Psoas muscle (tissue), 8 donors: ENCODE data around the gene C11orf71. TPM values are rescaled to one million over a fixed set of nuclear protein-coding genes. Genes with fewer than 3 reads are reported as not detected.

Source experiments
- ATAC-seq, 4 donors: fragments of 200-7000 bp; cut with Tn5 transposase; one replicate each; pipeline ENCODE4 v1.9.1; 2020; ENCODE audit warnings: moderate library complexity in 3 of 4, mild to moderate bottlenecking in 2 of 4
- DNase-seq, 2 donors: peaks; one replicate each; pipeline ENCODE4 v3.0.0-alpha.2; 2020
- H3K27ac ChIP-seq: fragments of 200-600 bp; one replicate; pipeline ENCODE4 v1.8.0; 2022
- H3K27me3 ChIP-seq, 3 donors: fragments of 200-600 bp in 1 of 3; one replicate each; pipeline versions ENCODE4 v1.6.1 to v1.8.0; 2013 to 2022; ENCODE audit warnings: low read length in 2 of 3, mild to moderate bottlenecking in 2 of 3, moderate library complexity in 1 of 3; ENCODE audit not compliant: insufficient read depth in 3 of 3
- H3K36me3 ChIP-seq, 2 donors: fragments of 200-600 bp in 1 of 2; one replicate each; pipeline versions ENCODE4 v1.6.1 to v1.8.0; 2013 to 2022; ENCODE audit warnings: low read depth in 1 of 2, mild to moderate bottlenecking in 1 of 2, moderate library complexity in 1 of 2; ENCODE audit not compliant: insufficient read depth in 1 of 2
- H3K4me1 ChIP-seq: fragments of 200-600 bp; one replicate; pipeline ENCODE4 v1.8.0; 2022
- H3K4me3 ChIP-seq: fragments of 200-600 bp; one replicate; pipeline ENCODE4 v1.8.0; 2022; ENCODE audit warnings: mild to moderate bottlenecking
- H3K9me3 ChIP-seq: fragments of 200-600 bp; one replicate; pipeline ENCODE4 v1.8.0; 2022
- WGBS, 3 donors: extraction: QIAGEN DNeasy Blood & Tissue Kit; methylation state at CpG; one replicate each; pipeline versions ENCODE4 v1.1.6 to v1.1.7; 2013; 5-methylcytosine and 5-hydroxymethylcytosine counted together
- intact Hi-C, 2 donors: fragments of 100-400 bp; cut with DNase I; formaldehyde crosslinking; loops; one replicate each; pipeline versions ENCODE4 v1.11.0 to v1.14.2; 2022
- polyA plus RNA-seq, 3 donors: library from polyadenylated mRNA; stranded (reverse); fragments of 200-250 nt; gene quantifications; one replicate each; pipeline ENCODE4 v1.2.3, GENCODE V29; 2013
- total RNA-seq, 4 donors: library from RNA; stranded (reverse); fragmentation: NEBNext Ultra II Directional in 2 of 4; extraction: Animal tissue kit (Norgen Biotek cat#: 25700) in 2 of 4; gene quantifications; one replicate each; pipeline versions ENCODE4 v1.2.1 to v1.2.4, GENCODE V29; 2021 to 2023
- TF ChIP-seq, protein P1 (sequence below): fragments of 200-600 bp; IDR thresholded peaks from one replicate; pipeline ENCODE4 v1.8.0; 2022; ENCODE audit warnings: antibody characterized with exemption
- donor health status: healthy with polysubstance abuse.
- donor health status: DM: no; HTN: no; CAD: no; lungs with moderate emphysema.
- donor health status: Bipolar disorder and iron deficiency.
- donor health status: healthy.
- donor health status: DM: yes; HTN: yes; CAD: no.
- donor health status: DM: no; HTN: no; CAD: no.
- donor health status: DM: no; HTN: no; CAD: no.
- donor health status: DM: yes; HTN: yes; CAD: no.

The C11orf71 gene
- total and polyA plus RNA-seq, 7 donors, result 3.4 to 18.1 (median 10.7) TPM

GRCh38 chr11:114362326-114362725 lies 38.0 kb downstream of the C11orf71 start:
- DNase-seq (no peak), ATAC-seq (no peak)
- Histone ChIP-seq H3K9me3 (no peaks in the 10 kb centered on the region), H3K4me3 (no peak overlapping the region), H3K4me1 (no peaks in the 10 kb centered on the region), H3K27me3 (no peaks in the 10 kb centered on the region), H3K36me3 (no peaks in the 10 kb centered on the region), H3K27ac (no peak overlapping the region)
- intact Hi-C loops, result no loop called here
- TF ChIP-seq, protein P1, sequence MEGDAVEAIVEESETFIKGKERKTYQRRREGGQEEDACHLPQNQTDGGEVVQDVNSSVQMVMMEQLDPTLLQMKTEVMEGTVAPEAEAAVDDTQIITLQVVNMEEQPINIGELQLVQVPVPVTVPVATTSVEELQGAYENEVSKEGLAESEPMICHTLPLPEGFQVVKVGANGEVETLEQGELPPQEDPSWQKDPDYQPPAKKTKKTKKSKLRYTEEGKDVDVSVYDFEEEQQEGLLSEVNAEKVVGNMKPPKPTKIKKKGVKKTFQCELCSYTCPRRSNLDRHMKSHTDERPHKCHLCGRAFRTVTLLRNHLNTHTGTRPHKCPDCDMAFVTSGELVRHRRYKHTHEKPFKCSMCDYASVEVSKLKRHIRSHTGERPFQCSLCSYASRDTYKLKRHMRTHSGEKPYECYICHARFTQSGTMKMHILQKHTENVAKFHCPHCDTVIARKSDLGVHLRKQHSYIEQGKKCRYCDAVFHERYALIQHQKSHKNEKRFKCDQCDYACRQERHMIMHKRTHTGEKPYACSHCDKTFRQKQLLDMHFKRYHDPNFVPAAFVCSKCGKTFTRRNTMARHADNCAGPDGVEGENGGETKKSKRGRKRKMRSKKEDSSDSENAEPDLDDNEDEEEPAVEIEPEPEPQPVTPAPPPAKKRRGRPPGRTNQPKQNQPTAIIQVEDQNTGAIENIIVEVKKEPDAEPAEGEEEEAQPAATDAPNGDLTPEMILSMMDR, result no peak
- 51 to 75% (median 57%) methylated on average over 4 of the region's 4 CpGs for WGBS, 3 donors

DNA sequence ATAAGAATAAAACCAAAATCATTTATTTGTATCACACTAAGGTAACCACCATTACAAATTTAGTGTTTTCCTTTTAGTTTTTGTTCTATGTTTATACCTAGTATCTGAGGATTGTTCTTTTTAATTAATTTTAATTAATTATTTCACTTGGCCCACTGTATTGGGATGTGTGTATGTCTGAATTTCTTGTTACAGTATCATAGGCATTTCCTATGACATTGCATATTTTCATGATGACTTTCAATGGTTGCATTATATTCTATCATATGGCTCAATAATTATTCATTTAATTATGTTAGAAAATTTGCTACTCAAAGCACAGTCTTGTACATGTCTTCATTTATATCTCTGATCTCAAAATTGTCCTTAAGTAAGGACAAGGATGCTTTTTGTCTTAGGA lies 41.0 kb downstream of the C11orf71 start:
- TF ChIP-seq, protein P1, result no peak
- Histone ChIP-seq H3K4me3 (no peak overlapping the region), H3K36me3 (no peaks in the 10 kb centered on the region), H3K27ac (no peak overlapping the region), H3K9me3 (no peaks in the 10 kb centered on the region), H3K27me3 (no peaks in the 10 kb centered on the region), H3K4me1 (no peaks in the 10 kb centered on the region)
- ATAC-seq (no peak), DNase-seq (no peak)
- intact Hi-C loops, result no loop called here

GRCh38 chr11:114358716-114359115 lies 41.6 kb downstream of the C11orf71 start:
- DNase-seq, result no peak
- H3K27ac ChIP-seq, result no peak overlapping the region
- no peak overlapping the region for H3K4me3 ChIP-seq
- H3K9me3 ChIP-seq, result no peaks in the 10 kb centered on the region
- H3K27me3 ChIP-seq, result no peaks in the 10 kb centered on the region
- H3K4me1 ChIP-seq, result no peaks in the 10 kb centered on the region
- H3K36me3 ChIP-seq, result no peaks in the 10 kb centered on the region
- ATAC-seq, result no peak
- TF ChIP-seq, protein P1, result no peak
- 42 to 43% (median 43%) methylated on average over 1 of the region's 1 CpG for WGBS, 3 donors
- intact Hi-C loops, result no loop called here

DNA sequence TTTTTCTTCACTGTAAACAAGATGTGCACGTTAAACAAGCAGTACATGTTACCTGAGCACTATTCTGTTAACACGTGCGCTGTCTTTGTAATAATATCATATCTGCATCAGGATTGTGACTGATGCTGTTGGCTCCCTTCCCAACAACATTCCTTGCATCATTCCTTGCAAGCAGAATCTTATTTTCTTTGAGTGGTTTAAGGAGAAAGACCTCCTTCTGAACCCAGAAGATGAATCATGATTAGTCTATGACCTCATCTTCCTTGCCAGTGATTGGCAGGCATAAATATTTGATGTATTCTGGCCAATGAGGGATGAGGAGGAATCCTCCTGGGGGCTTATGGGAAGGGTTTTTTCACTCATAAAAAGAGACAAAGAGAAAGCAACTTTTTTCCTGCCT lies 46.2 kb downstream of the C11orf71 start:
- ATAC-seq, result no peak
- 68 to 70% (median 68%) methylated on average over 3 of the region's 3 CpGs for WGBS, 3 donors
- no peaks in the 10 kb centered on the region for H3K36me3 ChIP-seq
- H3K9me3 ChIP-seq, result no peaks in the 10 kb centered on the region
- H3K27ac ChIP-seq, result no peak overlapping the region
- TF ChIP-seq, protein P1, result no peak
- DNase-seq, result no peak
- H3K4me1 ChIP-seq, result no peaks in the 10 kb centered on the region
- no peak overlapping the region for H3K4me3 ChIP-seq
- H3K27me3 ChIP-seq, result no peaks in the 10 kb centered on the region
- intact Hi-C loops, result no loop called here

DNA sequence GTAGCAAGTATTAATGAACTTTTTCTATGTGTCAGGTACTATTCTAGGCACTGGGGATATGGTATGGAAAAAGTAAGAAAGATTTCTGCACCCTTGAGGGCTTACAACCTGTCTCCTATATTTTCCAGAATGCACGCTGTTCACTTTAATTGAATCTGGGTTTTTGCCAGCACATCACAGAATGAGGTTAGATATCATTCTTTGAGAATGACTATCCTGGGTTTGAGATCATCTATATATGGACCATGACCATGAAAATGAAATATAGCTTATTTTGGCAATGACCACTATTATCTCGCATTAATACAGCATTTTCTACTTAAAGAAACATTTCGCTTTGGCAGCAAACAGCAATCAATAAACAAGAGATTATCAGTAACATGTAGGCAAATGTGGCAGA lies 46.9 kb downstream of the C11orf71 start:
- no peak overlapping the region for H3K4me3 ChIP-seq
- no peak for ATAC-seq
- intact Hi-C loops, result no loop called here
- H3K9me3 ChIP-seq, result no peaks in the 10 kb centered on the region
- no peak overlapping the region for H3K27ac ChIP-seq
- H3K4me1 ChIP-seq, result no peaks in the 10 kb centered on the region
- no peaks in the 10 kb centered on the region for H3K27me3 ChIP-seq
- WGBS, 3 donors, result 71 to 75% (median 73%) methylated on average over 3 of the region's 3 CpGs
- no peak for DNase-seq
- H3K36me3 ChIP-seq, result no peaks in the 10 kb centered on the region
- TF ChIP-seq, protein P1, result no peak
